B cell (primary cell): Measurements from ENCODE around the gene BCL2L1. TPM values are rescaled to one million over a fixed set of nuclear protein-coding genes. Genes with fewer than 3 reads are reported as not detected.

Experiments used
- ATAC-seq: fragments of 200-7000 bp; cut with Tn5 transposase; one replicate; pipeline ENCODE4 v1.10.0; 2021; ENCODE audit warnings: low read depth, mild to moderate bottlenecking, moderate number of reproducible peaks, moderate library complexity
- CTCF ChIA-PET: fragments of 350-600 bp; sonication (Branson Sonifier 250); formaldehyde crosslinking; loops from one replicate; lab custom pipeline; 2021; ENCODE audit warnings: antibody characterized with exemption, inconsistent platforms; lab: Charles Lee
- POLR2A ChIA-PET: fragments of 350-600 bp; sonication (Branson Sonifier 250); formaldehyde crosslinking; loops from one replicate; lab custom pipeline; 2021; ENCODE audit warnings: antibody characterized with exemption; lab: Charles Lee
- DNase-seq: peaks from one replicate; pipeline ENCODE4 v3.0.0; 2013
- H2AFZ ChIP-seq: 2 replicates; pipeline ENCODE4 v1.6.1; 2012; ENCODE audit warnings: mild to moderate bottlenecking, low read depth, low read length; ENCODE audit not compliant: insufficient read depth, poor library complexity, severe bottlenecking
- H3K27ac ChIP-seq, 2 donors: 1 replicate in 1 of 2; 2 replicates in 1 of 2; pipeline ENCODE4 v1.5.1; 2012 to 2013; ENCODE audit warnings: low read length in 2 of 2, mild to moderate bottlenecking in 2 of 2, moderate library complexity in 1 of 2
- H3K27me3 ChIP-seq, 4 experiments: fragments of 200-600 bp in 1 of 4; sonication (generic) in 1 of 4; replicated peaks in 1 of 4; 1 replicate in 2 of 4; 2 replicates in 2 of 4; pipeline versions ENCODE4 v1.6.1 to v1.7.0; 2013 to 2016; ENCODE audit warnings: low read length in 3 of 4, mild to moderate bottlenecking in 2 of 4, mixed read lengths in 1 of 4, moderate library complexity in 1 of 4; ENCODE audit not compliant: insufficient read depth in 4 of 4, control insufficient read depth in 3 of 4; ENCODE audit errors: control extremely low read depth in 1 of 4
- H3K36me3 ChIP-seq, 2 experiments: replicated peaks in 1 of 2; 1 replicate in 1 of 2; 2 replicates in 1 of 2; pipeline versions ENCODE4 v1.6.1 to v1.7.1; 2013; ENCODE audit warnings: low read length in 1 of 2; ENCODE audit not compliant: insufficient read depth in 2 of 2, control insufficient read depth in 1 of 2; ENCODE audit errors: control extremely low read depth in 1 of 2, extremely low read depth in 1 of 2
- H3K4me1 ChIP-seq, 2 donors: fragments of 200-600 bp in 1 of 2; sonication (generic) in 1 of 2; 1 replicate in 1 of 2; 2 replicates in 1 of 2; pipeline versions ENCODE4 v1.5.1 to v1.6.1; 2013 to 2017; ENCODE audit warnings: low read length in 2 of 2; ENCODE audit not compliant: control insufficient read depth in 2 of 2, insufficient read depth in 2 of 2
- H3K4me2 ChIP-seq: replicated peaks from 2 replicates; pipeline ENCODE3; 2012; ENCODE audit warnings: mild to moderate bottlenecking, low read depth, low read length; ENCODE audit not compliant: poor library complexity, severe bottlenecking
- H3K4me3 ChIP-seq, 5 experiments: fragments of 200-600 bp in 1 of 5; sonication (generic) in 1 of 5; 1 replicate in 3 of 5; 2 replicates in 2 of 5; pipeline versions ENCODE4 v1.5.1 to v1.7.0; 2011 to 2016; ENCODE audit warnings: low read length in 4 of 5, mild to moderate bottlenecking in 4 of 5, low read depth in 2 of 5, control low read depth in 1 of 5, moderate library complexity in 1 of 5; ENCODE audit not compliant: insufficient read depth in 1 of 5; ENCODE audit errors: control extremely low read depth in 1 of 5, extremely low read depth in 1 of 5
- H3K79me2 ChIP-seq: fragments of 200-600 bp; sonication (generic); one replicate; pipeline ENCODE4 v1.6.0; 2016; ENCODE audit warnings: low read length; ENCODE audit not compliant: control insufficient read depth, insufficient read depth
- H3K9ac ChIP-seq: fragments of 200-600 bp; sonication (generic); 2 replicates; pipeline ENCODE4 v1.6.1; 2017; ENCODE audit warnings: mild to moderate bottlenecking, low read length, moderate library complexity
- H3K9me3 ChIP-seq, 3 donors: one replicate each; pipeline versions ENCODE4 v1.6.1 to v1.7.1; 2013; ENCODE audit warnings: low read length in 2 of 3; ENCODE audit not compliant: control insufficient read depth in 2 of 3, insufficient read depth in 1 of 3; ENCODE audit errors: control extremely low read depth in 1 of 3
- H4K20me1 ChIP-seq: 2 replicates; pipeline ENCODE4 v1.6.0; 2012; ENCODE audit warnings: mild to moderate bottlenecking, low read length; ENCODE audit not compliant: insufficient read depth, control insufficient read depth, poor library complexity, severe bottlenecking
- H3K27ac Mint-ChIP-seq: one replicate; pipeline ENCODE4 v1.8.0; 2021; ENCODE audit warnings: mixed read lengths
- H3K27me3 Mint-ChIP-seq: one replicate; pipeline ENCODE4 v1.8.0; 2021; ENCODE audit warnings: mixed read lengths
- H3K4me1 Mint-ChIP-seq: one replicate; pipeline ENCODE4 v1.8.0; 2021; ENCODE audit warnings: mixed read lengths
- H3K4me3 Mint-ChIP-seq: one replicate; pipeline ENCODE4 v1.8.0; 2021; ENCODE audit warnings: mixed read lengths
- H3K9me3 Mint-ChIP-seq: one replicate; pipeline ENCODE4 v1.8.0; 2022; ENCODE audit warnings: mixed read lengths; ENCODE audit not compliant: insufficient read depth
- EZH2 ChIP-seq: IDR thresholded peaks from 2 replicates; pipeline ENCODE4 v1.6.1; 2012; ENCODE audit warnings: borderline replicate concordance, low read depth, mild to moderate bottlenecking, moderate library complexity, low read length; ENCODE audit not compliant: insufficient read depth, poor library complexity, severe bottlenecking
- WGBS: methylation state at CpG from one replicate; pipeline ENCODE4 v1.1.5; 2013; ENCODE audit warnings: missing lambda C conversion rate; ENCODE audit not compliant: insufficient coverage; 5-methylcytosine and 5-hydroxymethylcytosine counted together
- intact Hi-C: fragments of 100-400 bp; cut with micrococcal nuclease; formaldehyde crosslinking; loops from one replicate; pipeline ENCODE4 v1.10.0; 2022
- polyA plus RNA-seq: library from polyadenylated mRNA; depleted of rRNA; stranded (reverse); fragments of >200 nt; gene quantifications from 2 replicates; pipeline ENCODE4 v1.2.3, GENCODE V29; 2012
- total RNA-seq, 2 donors: library from RNA; stranded (reverse); fragments of 120-200 nt in 1 of 2; gene quantifications; 1 replicate in 1 of 2; 2 replicates in 1 of 2; pipeline versions ENCODE4 v1.2.3 to v1.2.4, GENCODE V29; 2013 to 2022
- TF ChIP-seq, protein P1 (sequence below): fragments of 200-600 bp; IDR thresholded peaks from one replicate; pipeline ENCODE4 v1.8.0; 2022; ENCODE audit warnings: antibody characterized with exemption, mild to moderate bottlenecking

Gene BCL2L1
- total and polyA plus RNA-seq, 2 donors (not counting 1 experiment from before 2014, with no cell fraction given), result 10.1 to 33.0 TPM

DNA sequence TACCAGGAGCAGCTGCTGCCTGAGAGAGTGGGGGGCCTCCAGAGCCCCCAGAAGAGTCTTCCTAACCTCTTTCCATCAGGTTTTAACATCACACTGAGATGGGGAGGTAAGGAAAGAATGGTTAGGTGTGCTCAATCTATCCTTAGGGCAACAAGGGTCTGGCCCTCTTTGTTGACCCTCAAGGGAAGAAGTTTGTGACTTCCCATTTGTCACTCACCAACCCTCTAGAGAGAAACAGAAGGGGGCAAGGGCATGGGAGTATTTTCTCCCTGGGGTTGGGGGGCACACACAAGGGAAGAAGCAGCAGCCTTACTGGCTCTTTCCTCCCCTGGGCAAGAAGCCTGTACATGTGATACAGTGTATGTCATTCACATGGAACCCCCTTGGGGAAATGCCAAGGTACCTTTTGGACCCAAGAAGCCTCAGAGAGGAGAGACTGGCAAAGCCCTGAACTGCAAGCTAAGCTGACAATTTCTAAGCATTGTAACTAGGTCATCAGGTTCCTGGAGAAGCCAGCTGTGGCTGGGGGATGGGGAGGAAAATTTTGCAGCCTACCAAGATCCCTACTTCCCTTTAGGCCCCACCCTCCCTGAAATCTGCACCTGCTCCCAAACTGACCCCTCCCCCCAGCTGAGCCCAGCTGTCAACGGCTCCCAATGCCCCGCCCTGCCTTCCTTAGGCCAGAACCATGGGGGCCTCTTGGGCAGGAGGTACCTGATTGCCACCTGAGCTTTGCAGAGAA lies 14.5 kb downstream of the BCL2L1 start:
- ChIA-PET CTCF (interaction anchor here (1.1 kb wide), 1 partner anchor 147 kb away, joined by 3 read pairs; no protein-coding TSS in a partner anchor), POLR2A (no interaction called here)
- H3K4me3 Mint-ChIP-seq, result no peak overlapping the region
- intact Hi-C loops, result no loop called here
- no peak overlapping the region for H3K4me2 ChIP-seq
- TF ChIP-seq EZH2, result no peak
- TF ChIP-seq, protein P1, sequence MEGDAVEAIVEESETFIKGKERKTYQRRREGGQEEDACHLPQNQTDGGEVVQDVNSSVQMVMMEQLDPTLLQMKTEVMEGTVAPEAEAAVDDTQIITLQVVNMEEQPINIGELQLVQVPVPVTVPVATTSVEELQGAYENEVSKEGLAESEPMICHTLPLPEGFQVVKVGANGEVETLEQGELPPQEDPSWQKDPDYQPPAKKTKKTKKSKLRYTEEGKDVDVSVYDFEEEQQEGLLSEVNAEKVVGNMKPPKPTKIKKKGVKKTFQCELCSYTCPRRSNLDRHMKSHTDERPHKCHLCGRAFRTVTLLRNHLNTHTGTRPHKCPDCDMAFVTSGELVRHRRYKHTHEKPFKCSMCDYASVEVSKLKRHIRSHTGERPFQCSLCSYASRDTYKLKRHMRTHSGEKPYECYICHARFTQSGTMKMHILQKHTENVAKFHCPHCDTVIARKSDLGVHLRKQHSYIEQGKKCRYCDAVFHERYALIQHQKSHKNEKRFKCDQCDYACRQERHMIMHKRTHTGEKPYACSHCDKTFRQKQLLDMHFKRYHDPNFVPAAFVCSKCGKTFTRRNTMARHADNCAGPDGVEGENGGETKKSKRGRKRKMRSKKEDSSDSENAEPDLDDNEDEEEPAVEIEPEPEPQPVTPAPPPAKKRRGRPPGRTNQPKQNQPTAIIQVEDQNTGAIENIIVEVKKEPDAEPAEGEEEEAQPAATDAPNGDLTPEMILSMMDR, result no peak
- H4K20me1 ChIP-seq, result no peaks in the 10 kb centered on the region
- peaks cover 18% of the 10 kb centered on the region for H3K4me1 Mint-ChIP-seq
- H3K27me3 Mint-ChIP-seq, result no peaks in the 10 kb centered on the region
- peaks cover 0 to 12% of the 10 kb centered on the region in 2 donors for H3K4me1 ChIP-seq
- H3K9me3 Mint-ChIP-seq, result no peaks in the 10 kb centered on the region
- H3K36me3 ChIP-seq, result peaks cover 3 to 34% of the 10 kb centered on the region in 2 experiments
- no CpG with 5 or more reads among the region's 2 CpGs for WGBS
- DNase-seq (no peak), ATAC-seq (no peak)
- no peak overlapping the region for H3K4me3 ChIP-seq
- no peak overlapping the region for H3K27ac ChIP-seq
- H3K79me2 ChIP-seq, result peaks cover 66% of the 10 kb centered on the region
- no peak overlapping the region for H3K9ac ChIP-seq
- no peaks in the 10 kb centered on the region for H3K9me3 ChIP-seq
- no peak overlapping the region for H2AFZ ChIP-seq
- no peaks in the 10 kb centered on the region for H3K27me3 ChIP-seq
- H3K27ac Mint-ChIP-seq, result no peak overlapping the region

DNA sequence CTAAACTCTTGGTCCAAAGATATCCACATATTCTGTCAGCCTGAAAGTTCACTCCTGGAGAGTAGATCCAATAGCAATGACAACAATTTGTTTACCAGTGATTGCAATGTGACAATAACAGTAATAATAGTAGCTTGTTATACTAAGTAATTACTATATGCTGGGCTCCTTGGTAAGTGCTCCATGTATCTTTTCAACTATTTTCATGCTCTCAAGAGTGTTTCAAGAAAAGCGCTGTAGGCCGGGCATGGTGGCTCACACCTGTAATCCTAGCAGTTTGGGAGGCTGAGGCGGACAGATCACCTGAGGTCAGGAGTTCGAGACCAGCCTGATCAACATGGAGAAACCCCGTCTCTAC lies 15.4 kb downstream of the BCL2L1 start:
- POLR2A ChIA-PET, result interaction anchor here (0.7 kb wide), 1 partner anchor 25 kb away, joined by 5 read pairs; no protein-coding TSS in a partner anchor
- no peak overlapping the region for H3K4me3 ChIP-seq
- no peak overlapping the region for H3K4me2 ChIP-seq
- peaks cover 57% of the 10 kb centered on the region for H3K79me2 ChIP-seq
- H4K20me1 ChIP-seq, result no peaks in the 10 kb centered on the region
- H3K27ac Mint-ChIP-seq, result no peak overlapping the region
- no peak overlapping the region for H3K4me3 Mint-ChIP-seq
- intact Hi-C loops, result no loop called here
- H2AFZ ChIP-seq, result no peak overlapping the region
- peaks cover 0 to 12% of the 10 kb centered on the region in 2 donors for H3K4me1 ChIP-seq
- no peaks in the 10 kb centered on the region for H3K27me3 Mint-ChIP-seq
- H3K27me3 ChIP-seq, result no peaks in the 10 kb centered on the region
- CTCF ChIA-PET, result interaction anchor here (1.1 kb wide), 1 partner anchor 147 kb away, joined by 3 read pairs; no protein-coding TSS in a partner anchor
- no peaks in the 10 kb centered on the region for H3K9me3 ChIP-seq
- no peaks in the 10 kb centered on the region for H3K9me3 Mint-ChIP-seq
- 100% methylated on average over 3 of the region's 5 CpGs for WGBS
- H3K4me1 Mint-ChIP-seq, result peaks cover 18% of the 10 kb centered on the region
- H3K27ac ChIP-seq, result no peak overlapping the region
- peaks cover 3 to 34% of the 10 kb centered on the region in 2 experiments for H3K36me3 ChIP-seq
- no peak for ATAC-seq
- H3K9ac ChIP-seq, result no peak overlapping the region
- DNase-seq, result no peak
- TF ChIP-seq, protein P1, result no peak
- no peak for TF ChIP-seq EZH2
